Mesendoderm (in vitro differentiated cells): ENCODE results near the gene CD247.
A peak's percentile ranks its signal among the peaks of the same experiment; 100 is the strongest.

Source experiments
- DNase-seq: peaks from one replicate; pipeline ENCODE4 v3.0.0; 2013
- H2AK5ac ChIP-seq: 2 replicates; pipeline ENCODE4 v1.6.1; 2013; ENCODE audit warnings: low read length, inconsistent platforms
- H2BK120ac ChIP-seq: 2 replicates; pipeline ENCODE4 v1.6.1; 2013; ENCODE audit warnings: low read depth, mild to moderate bottlenecking, low read length, moderate library complexity, mixed read lengths
- H2BK15ac ChIP-seq: replicated peaks from 2 replicates; pipeline ENCODE4 v1.6.1; 2013; ENCODE audit warnings: low read depth, mild to moderate bottlenecking, moderate library complexity
- H2BK5ac ChIP-seq: 2 replicates; pipeline ENCODE4 v1.6.1; 2013; ENCODE audit warnings: low read length, inconsistent platforms
- H3K18ac ChIP-seq: 2 replicates; pipeline ENCODE4 v1.6.1; 2013; ENCODE audit warnings: mild to moderate bottlenecking, low read length, mixed read lengths
- H3K23ac ChIP-seq: one replicate; pipeline ENCODE4 v1.6.1; 2013; ENCODE audit warnings: low read length
- H3K27ac ChIP-seq: 2 replicates; pipeline ENCODE4 v1.5.1; 2013; ENCODE audit warnings: low read depth, mild to moderate bottlenecking, inconsistent platforms, low read length, moderate library complexity
- H3K27me3 ChIP-seq: 2 replicates; pipeline ENCODE4 v1.6.1; 2013; ENCODE audit warnings: low read length, control low read depth, mild to moderate bottlenecking, inconsistent platforms; ENCODE audit not compliant: insufficient read depth, poor library complexity
- H3K36me3 ChIP-seq: 2 replicates; pipeline ENCODE4 v1.6.1; 2013; ENCODE audit warnings: low read length, inconsistent platforms; ENCODE audit not compliant: control insufficient read depth, insufficient read depth
- H3K4ac ChIP-seq: one replicate; pipeline ENCODE4 v1.6.1; 2013; ENCODE audit warnings: low read depth, mild to moderate bottlenecking, low read length, moderate library complexity
- H3K4me1 ChIP-seq: 2 replicates; pipeline ENCODE4 v1.6.1; 2013; ENCODE audit warnings: low read depth, low read length, inconsistent platforms; ENCODE audit not compliant: control insufficient read depth
- H3K4me2 ChIP-seq: 2 replicates; pipeline ENCODE4 v1.6.1; 2013; ENCODE audit warnings: low read length
- H3K4me3 ChIP-seq: 2 replicates; pipeline ENCODE4 v1.5.1; 2013; ENCODE audit warnings: mild to moderate bottlenecking, low read length
- H3K56ac ChIP-seq: one replicate; pipeline ENCODE4 v1.6.1; 2013; ENCODE audit warnings: low read length
- H3K79me1 ChIP-seq: 2 replicates; pipeline ENCODE4 v1.6.1; 2013; ENCODE audit warnings: low read length, inconsistent platforms
- H3K79me2 ChIP-seq: 2 replicates; pipeline ENCODE4 v1.6.1; 2013; ENCODE audit warnings: mild to moderate bottlenecking, low read length; ENCODE audit not compliant: control insufficient read depth, insufficient read depth
- H3K9ac ChIP-seq: 2 replicates; pipeline ENCODE4 v1.6.1; 2013; ENCODE audit warnings: low read length, inconsistent platforms
- H4K5ac ChIP-seq: one replicate; pipeline ENCODE4 v1.6.1; 2013; ENCODE audit warnings: low read length
- H4K8ac ChIP-seq: one replicate; pipeline ENCODE4 v1.6.1; 2013; ENCODE audit warnings: low read depth, mild to moderate bottlenecking, control low read depth, low read length, moderate library complexity
- WGBS: extraction: QIAGEN DNeasy Blood & Tissue Kit; methylation state at CpG from one replicate; pipeline ENCODE4 v1.1.7; 2013; ENCODE audit warnings: low lambda C conversion rate, missing lambda C conversion rate; ENCODE audit not compliant: insufficient coverage; ENCODE audit errors: extremely low coverage; 5-methylcytosine and 5-hydroxymethylcytosine counted together

The CD247 gene

DNA sequence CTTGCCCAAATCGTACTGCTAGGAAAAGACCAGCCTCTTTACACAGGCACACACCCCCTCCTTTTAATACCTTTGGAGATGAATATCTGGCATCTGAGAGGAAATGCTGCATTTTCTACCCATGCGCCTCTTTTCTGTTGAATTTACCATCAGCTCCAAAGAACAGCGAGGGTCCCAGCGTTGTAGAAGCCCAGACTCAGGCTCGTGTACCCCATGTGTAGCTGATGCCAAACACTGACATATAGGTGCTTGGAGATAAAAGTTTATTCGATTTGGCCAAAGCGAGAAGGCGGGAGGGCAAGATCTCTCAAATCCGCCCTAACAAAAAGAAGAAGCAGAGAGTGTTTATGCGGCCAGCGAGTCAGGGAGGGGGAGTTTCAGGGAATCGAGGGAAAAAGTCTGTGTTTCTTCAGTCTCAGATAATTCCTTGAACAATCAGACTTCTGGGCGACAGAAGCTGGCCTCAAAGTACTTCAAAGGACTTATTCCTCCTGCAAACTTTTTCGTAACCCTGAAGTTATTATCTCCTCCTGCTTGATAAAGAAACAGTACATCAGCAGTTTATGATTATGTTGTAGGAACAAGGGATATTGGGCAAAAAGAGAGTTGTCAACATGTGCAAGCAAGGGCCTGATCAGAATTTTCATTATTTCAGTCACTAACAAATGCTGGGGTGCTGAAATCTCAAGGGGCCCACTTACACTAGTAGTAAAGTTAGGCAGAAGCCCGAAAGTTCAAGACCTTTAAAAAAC, 35.9 kb upstream of the CD247 start:
- H4K5ac ChIP-seq, result no peak overlapping the region

DNA sequence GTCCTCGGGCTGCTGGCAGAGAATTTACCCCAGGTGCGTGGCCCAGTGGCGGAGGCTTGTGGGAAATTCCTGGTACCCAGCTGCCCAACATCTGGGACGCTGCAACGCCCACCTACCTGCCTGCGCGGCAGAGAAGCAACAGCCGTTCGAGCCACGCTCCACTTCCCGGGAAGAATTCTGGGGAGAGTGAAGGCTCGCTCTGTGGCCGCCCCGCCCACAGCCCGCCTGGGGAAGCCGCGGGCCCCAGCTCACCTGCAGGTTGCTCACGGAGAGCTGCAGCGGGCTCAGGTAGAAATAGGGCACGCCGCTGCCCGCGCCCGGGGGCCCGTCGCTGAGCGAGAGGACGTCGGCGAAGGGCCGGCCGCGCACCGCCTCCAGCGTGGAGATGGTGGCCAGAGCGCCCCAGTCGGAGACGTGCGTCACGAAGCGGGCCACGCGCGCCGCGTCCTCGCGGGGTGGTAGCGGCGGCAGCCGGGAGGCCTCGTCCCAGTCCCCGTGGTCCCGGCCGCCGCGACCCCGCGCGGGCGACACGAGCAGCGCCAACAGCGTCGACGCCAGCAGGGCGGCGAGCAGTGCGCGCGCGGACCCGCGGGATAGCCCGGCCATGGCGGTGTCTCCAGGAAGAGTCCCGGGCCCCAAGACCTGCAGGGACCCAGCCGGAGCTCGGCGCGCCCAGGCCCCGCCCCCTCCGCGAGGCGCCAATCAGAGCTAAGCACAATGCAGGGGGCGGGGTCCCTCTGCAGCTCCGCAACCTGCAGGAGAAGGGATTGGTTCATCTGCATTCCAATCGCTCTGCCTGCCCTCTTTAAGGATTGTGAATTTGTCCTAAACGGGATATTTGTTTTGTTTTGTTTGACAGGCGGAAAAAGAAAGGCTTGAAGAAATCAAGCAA, 35.1 kb upstream of the CD247 start, which contains the start of gene CREG1:
Gene CREG1, minus strand, starts transcription at position 627 of the 892 bp plus-strand sequence.
- Histone ChIP-seq H2BK5ac (no peak within 1 kb of the TSS), H3K27ac (no peak within 1 kb of the TSS), H3K79me2 (no peaks in the 10 kb centered on the region), H3K4me3 (peak within 1 kb of the TSS; percentile 71), H2BK15ac (no peak within 1 kb of the TSS), H3K23ac (no peak within 1 kb of the TSS), H3K4ac (no peak within 1 kb of the TSS), H4K8ac (peak within 1 kb of the TSS; percentile 70), H3K27me3 (no peaks in the 10 kb centered on the region), H3K56ac (peak within 1 kb of the TSS; percentile 91), H4K5ac (no peak within 1 kb of the TSS), H3K18ac (no peak within 1 kb of the TSS), H3K79me1 (peaks cover 3% of the 10 kb centered on the region), H3K4me1 (no peaks in the 10 kb centered on the region), H3K4me2 (peak within 1 kb of the TSS; percentile 94), H3K9ac (peak within 1 kb of the TSS; percentile 81), H2BK120ac (no peak within 1 kb of the TSS), H2AK5ac (no peak within 1 kb of the TSS), H3K36me3 (no peaks in the 10 kb centered on the region)
- no CpG with 5 or more reads among the region's 90 CpGs for WGBS
- DNase-seq, result peak; percentile 97

More for the DNA sequence above, 35.9 kb upstream of the CD247 start:
- peak; percentile 27 for DNase-seq
- H3K4ac ChIP-seq, result no peak overlapping the region
- no peaks in the 10 kb centered on the region for H3K27me3 ChIP-seq
- peak overlapping the region; percentile 58 for H3K9ac ChIP-seq
- H3K4me1 ChIP-seq, result no peaks in the 10 kb centered on the region
- no peaks in the 10 kb centered on the region for H3K79me2 ChIP-seq
- H3K27ac ChIP-seq, result no peak overlapping the region
- peak overlapping the region; percentile 68 for H3K4me3 ChIP-seq
- no peak overlapping the region for H4K8ac ChIP-seq
- H2AK5ac ChIP-seq, result no peak overlapping the region
- H3K56ac ChIP-seq, result peak overlapping the region; percentile 63
- H2BK15ac ChIP-seq, result no peak overlapping the region
- no peaks in the 10 kb centered on the region for H3K36me3 ChIP-seq
- peaks cover 3% of the 10 kb centered on the region for H3K79me1 ChIP-seq
- H3K4me2 ChIP-seq, result peak overlapping the region; percentile 94
- H3K18ac ChIP-seq, result no peak overlapping the region
- no CpG with 5 or more reads among the region's 15 CpGs for WGBS
- H2BK120ac ChIP-seq, result no peak overlapping the region
- no peak overlapping the region for H3K23ac ChIP-seq
- no peak overlapping the region for H2BK5ac ChIP-seq

GRCh38 chr1:167551362-167551761, 33.0 kb upstream of the CD247 start:
- no peaks in the 10 kb centered on the region for H3K27me3 ChIP-seq
- H2AK5ac ChIP-seq, result no peak overlapping the region
- no peak overlapping the region for H3K9ac ChIP-seq
- no peaks in the 10 kb centered on the region for H3K36me3 ChIP-seq
- H3K79me2 ChIP-seq, result no peaks in the 10 kb centered on the region
- no peak for DNase-seq
- no peak overlapping the region for H2BK120ac ChIP-seq
- H3K4me1 ChIP-seq, result no peaks in the 10 kb centered on the region
- H3K23ac ChIP-seq, result no peak overlapping the region
- H2BK15ac ChIP-seq, result no peak overlapping the region
- H3K79me1 ChIP-seq, result peaks cover 3% of the 10 kb centered on the region
- no peak overlapping the region for H4K5ac ChIP-seq
- no peak overlapping the region for H4K8ac ChIP-seq
- WGBS, result no CpG with 5 or more reads among the region's 1 CpG
- no peak overlapping the region for H3K56ac ChIP-seq
- no peak overlapping the region for H2BK5ac ChIP-seq
- H3K27ac ChIP-seq, result no peak overlapping the region
- no peak overlapping the region for H3K4ac ChIP-seq
- no peak overlapping the region for H3K4me3 ChIP-seq
- H3K4me2 ChIP-seq, result no peak overlapping the region
- H3K18ac ChIP-seq, result no peak overlapping the region

DNA sequence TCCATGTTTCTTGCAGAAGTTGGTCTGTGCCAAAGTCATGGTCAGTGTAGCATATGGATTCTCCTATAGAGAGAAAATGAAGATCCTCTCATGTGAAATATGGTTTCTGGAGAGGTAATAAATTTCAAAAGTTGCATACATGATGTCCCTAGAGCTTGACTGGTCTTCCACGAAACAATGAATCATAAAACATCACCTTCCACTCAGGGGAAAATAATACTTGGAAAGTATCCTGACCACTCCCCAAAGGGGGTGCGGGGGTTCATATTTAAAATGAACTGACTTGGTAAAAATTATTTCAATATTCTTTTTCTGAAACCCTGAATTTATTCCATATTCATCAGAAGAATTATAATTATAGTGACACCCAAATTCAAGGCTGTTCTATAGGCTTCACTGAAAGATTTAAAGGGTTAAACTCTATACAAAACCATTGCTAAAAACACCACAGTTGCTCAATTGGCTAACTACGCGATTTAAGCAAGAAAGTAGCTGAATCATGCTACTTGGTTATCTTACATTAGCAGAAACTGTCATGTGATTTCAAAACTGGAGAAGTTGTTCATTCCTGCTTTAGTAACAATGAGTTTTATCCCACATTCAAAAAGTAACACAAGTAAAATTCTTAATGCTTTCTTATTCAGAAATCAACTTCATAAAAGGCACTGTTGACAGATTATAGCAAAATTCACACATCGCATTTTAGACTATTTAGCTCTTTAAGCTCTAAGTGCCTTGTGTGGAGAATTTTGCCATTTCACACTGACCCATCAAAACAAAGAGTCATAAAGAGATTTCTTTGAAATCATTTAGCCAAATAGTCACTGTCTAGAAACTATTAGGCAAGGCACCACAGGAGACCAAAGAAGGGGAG, 30.0 kb upstream of the CD247 start:
- Histone ChIP-seq H3K27ac (no peak overlapping the region), H3K36me3 (no peaks in the 10 kb centered on the region), H3K79me1 (peaks cover 3% of the 10 kb centered on the region), H3K23ac (no peak overlapping the region), H3K4me1 (no peaks in the 10 kb centered on the region), H3K4me2 (no peak overlapping the region), H3K56ac (no peak overlapping the region), H4K5ac (no peak overlapping the region), H3K4me3 (no peak overlapping the region), H2BK5ac (no peak overlapping the region), H2AK5ac (no peak overlapping the region), H3K18ac (no peak overlapping the region), H2BK15ac (no peak overlapping the region), H3K9ac (no peak overlapping the region), H3K27me3 (no peaks in the 10 kb centered on the region), H3K79me2 (no peaks in the 10 kb centered on the region), H2BK120ac (no peak overlapping the region), H3K4ac (no peak overlapping the region), H4K8ac (no peak overlapping the region)
- no CpG with 5 or more reads among the region's 5 CpGs for WGBS
- no peak for DNase-seq

- H3K9ac ChIP-seq, result no peak overlapping the region
- WGBS, result no CpG with 5 or more reads among the region's 1 CpG
- H3K56ac ChIP-seq, result no peak overlapping the region
- H3K4me2 ChIP-seq, result no peak overlapping the region
- no peak overlapping the region for H2AK5ac ChIP-seq
- H2BK5ac ChIP-seq, result no peak overlapping the region
- H3K18ac ChIP-seq, result no peak overlapping the region
- H3K27ac ChIP-seq, result no peak overlapping the region
- H3K27me3 ChIP-seq, result no peaks in the 10 kb centered on the region
- no peak overlapping the region for H3K4me3 ChIP-seq
- no peak overlapping the region for H4K5ac ChIP-seq
- H3K79me2 ChIP-seq, result no peaks in the 10 kb centered on the region
- H3K36me3 ChIP-seq, result no peaks in the 10 kb centered on the region
- H2BK15ac ChIP-seq, result no peak overlapping the region
- H3K4me1 ChIP-seq, result no peaks in the 10 kb centered on the region
- H3K79me1 ChIP-seq, result peaks cover 2% of the 10 kb centered on the region
- H4K8ac ChIP-seq, result no peak overlapping the region
- DNase-seq, result no peak
- no peak overlapping the region for H3K4ac ChIP-seq
- H2BK120ac ChIP-seq, result no peak overlapping the region
- H3K23ac ChIP-seq, result no peak overlapping the region
Observed at GRCh38 chr1:167546935-167547334, 28.6 kb upstream of the CD247 start.
